GM18498 (cell line): Measurements from ENCODE around the gene GPER1.
"Not testable (repeated sequence)": the region's sequence is repeated elsewhere in the genome, so short reads cannot be mapped to it uniquely, and the experiment has no call there.

Experiments used
- ATAC-seq: cut with Tn5 transposase; IDR thresholded peaks from one replicate; pipeline ENCODE4 v1.9.1; 2021; ENCODE audit warnings: mild to moderate bottlenecking, moderate library complexity; ENCODE audit not compliant: unreplicated experiment

GPER1 gene

GRCh38 chr7:1116383-1117008 is 28.6 kb downstream of the GPER1 start:
- not testable (repeated sequence) for ATAC-seq

GRCh38 chr7:1117321-1117928 is 29.5 kb downstream of the GPER1 start:
- no peak for ATAC-seq

GRCh38 chr7:1119201-1119600 is 31.3 kb downstream of the GPER1 start:
- ATAC-seq: no peak

- ATAC-seq: no peak
These were observed 32.9 kb downstream of the GPER1 start for GRCh38 chr7:1120791-1121190.

GRCh38 chr7:1121476-1121875 is 33.6 kb downstream of the GPER1 start:
- no peak for ATAC-seq

GRCh38 chr7:1121886-1122831 is 34.2 kb downstream of the GPER1 start:
- ATAC-seq: no peak

GRCh38 chr7:1122832-1123501 is 35.1 kb downstream of the GPER1 start:
- no peak for ATAC-seq

GRCh38 chr7:1123715-1124114 is 35.8 kb downstream of the GPER1 start:
- no peak for ATAC-seq

GRCh38 chr7:1124164-1124563 is 36.3 kb downstream of the GPER1 start:
- no peak for ATAC-seq

- no peak for ATAC-seq
These were observed 37.1 kb downstream of the GPER1 start for GRCh38 chr7:1124816-1125602.

GRCh38 chr7:1125603-1125969 is 37.7 kb downstream of the GPER1 start:
- ATAC-seq: no peak

- no peak for ATAC-seq
These were observed 39.1 kb downstream of the GPER1 start for GRCh38 chr7:1127001-1127400.

- no peak for ATAC-seq
These were observed 41.5 kb downstream of the GPER1 start for GRCh38 chr7:1129431-1129830.

- ATAC-seq: no peak
These were observed 42.4 kb downstream of the GPER1 start for GRCh38 chr7:1130021-1130990.

- ATAC-seq: no peak
These were observed 43.8 kb downstream of the GPER1 start for GRCh38 chr7:1131471-1132265.

- ATAC-seq: no peak
These were observed 47.0 kb downstream of the GPER1 start for GRCh38 chr7:1134951-1135350.

GRCh38 chr7:1136841-1137516 is 49.1 kb downstream of the GPER1 start:
- ATAC-seq: no peak
